RPMI8226 (cell line): ENCODE measurements around the gene CDIP1.
"Not testable (repeated sequence)": the region's sequence is repeated elsewhere in the genome, so short reads cannot be mapped to it uniquely, and the experiment has no call there.

ENCODE experiments used
- DNase-seq: peaks from one replicate; pipeline ENCODE4 v3.0.0-alpha.2; 2015

The CDIP1 gene

DNA sequence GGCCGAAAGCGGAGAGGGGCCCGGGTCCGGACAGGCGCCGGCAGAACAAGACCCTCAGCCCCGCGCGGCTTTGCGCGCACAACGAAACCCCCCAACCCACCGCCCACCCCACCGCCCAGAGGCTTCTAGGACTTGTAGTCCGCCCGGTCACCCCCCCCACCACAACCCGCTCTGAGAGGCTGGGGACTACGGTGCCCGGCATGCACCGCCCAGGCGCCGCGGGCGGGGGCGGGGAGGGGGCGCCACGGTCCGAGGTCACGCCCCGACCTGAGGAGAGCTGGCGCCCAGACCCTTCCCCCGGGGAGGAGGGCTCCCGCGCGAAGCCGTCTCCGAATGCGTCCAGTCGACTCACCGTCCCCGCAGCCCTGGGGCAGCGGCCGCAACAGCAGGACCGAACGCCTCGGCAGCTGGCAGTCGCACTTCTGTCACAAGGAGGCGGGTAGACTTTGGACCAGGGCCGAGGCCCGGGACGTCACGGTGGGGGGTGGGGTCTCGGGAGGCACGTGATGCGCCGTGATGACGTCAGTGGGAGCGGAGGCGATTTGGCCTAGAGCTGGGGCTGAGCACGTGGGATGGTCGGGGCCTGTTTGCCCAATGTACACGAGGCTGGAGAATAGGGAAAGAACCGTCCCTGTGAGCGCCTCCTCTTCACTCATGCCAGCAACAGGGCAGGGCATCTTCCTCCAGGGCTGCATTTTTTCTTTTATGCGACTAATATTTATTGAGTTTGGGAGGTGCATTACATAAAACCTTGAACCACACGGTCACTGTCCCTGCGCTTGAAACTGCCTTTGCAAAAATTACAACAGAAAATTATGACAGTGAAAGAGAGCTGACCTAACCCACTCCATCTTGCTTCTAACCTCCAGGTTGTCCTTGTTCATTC is at the start of gene CDIP1:
TSS of gene CDIP1 (minus strand) at position 424 of the 886 bp plus-strand sequence. CDS start 24,643 bp downstream, outside the sequence.
- peak; percentile 99 for DNase-seq

DNA sequence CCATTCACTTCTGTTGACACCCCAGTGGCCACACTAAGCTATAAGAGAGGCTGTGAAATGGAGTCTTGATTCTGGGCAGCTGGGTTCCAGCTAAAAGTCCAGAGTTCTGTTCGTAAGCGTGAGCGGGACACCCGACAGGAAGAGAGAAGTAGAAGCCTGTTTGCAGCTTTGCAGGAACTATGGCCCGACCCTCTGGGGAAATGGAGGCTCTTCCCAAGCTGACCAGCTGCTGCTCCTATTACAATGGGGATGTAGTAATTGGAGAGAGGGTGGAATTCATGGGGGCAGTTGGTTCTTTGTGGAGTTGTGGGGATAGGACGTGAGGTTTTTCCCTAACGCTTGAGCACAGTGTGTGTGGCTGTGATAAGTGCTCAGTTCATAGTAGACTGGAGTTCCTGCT is 47.7 kb upstream of the CDIP1 start:
- DNase-seq: no peak

DNA sequence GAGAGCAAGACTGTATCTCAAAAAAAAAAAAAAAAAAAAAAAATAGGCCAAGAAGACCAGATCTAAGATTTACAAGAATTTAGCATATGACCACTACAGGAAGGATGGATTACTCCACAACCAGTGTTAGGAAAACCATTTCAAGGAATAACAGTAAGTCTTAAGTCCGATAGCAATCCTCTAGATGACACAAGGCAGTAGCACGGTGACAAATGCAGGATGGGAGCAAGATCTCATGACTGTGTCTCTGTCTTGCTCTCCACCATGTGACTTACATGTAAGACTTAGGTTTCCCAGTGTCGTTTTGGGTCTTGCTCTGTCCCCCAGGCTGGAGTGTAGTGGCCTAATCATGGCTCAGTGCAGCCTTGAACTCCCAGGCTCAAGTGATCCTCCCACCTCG is 45.3 kb upstream of the CDIP1 start:
- no peak for DNase-seq

DNA sequence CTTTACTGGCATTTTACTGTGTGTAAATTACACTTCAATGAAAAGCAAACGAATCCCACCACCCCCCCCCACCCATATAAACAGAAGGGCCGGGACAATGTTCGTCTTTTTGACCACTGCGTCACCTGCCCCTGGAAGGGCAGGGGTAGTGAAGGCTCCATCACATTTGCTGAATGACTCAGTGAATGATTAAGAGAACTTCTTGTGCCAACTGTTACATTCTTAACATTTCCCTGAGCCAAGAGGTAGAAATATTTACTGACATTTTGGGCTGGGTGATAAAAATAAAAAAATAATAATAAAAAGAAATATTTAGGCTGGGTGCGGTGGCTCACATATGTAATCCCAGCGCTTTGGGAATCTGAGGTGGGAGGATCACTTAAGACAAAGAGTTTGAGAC is 41.7 kb upstream of the CDIP1 start:
- no peak for DNase-seq

DNA sequence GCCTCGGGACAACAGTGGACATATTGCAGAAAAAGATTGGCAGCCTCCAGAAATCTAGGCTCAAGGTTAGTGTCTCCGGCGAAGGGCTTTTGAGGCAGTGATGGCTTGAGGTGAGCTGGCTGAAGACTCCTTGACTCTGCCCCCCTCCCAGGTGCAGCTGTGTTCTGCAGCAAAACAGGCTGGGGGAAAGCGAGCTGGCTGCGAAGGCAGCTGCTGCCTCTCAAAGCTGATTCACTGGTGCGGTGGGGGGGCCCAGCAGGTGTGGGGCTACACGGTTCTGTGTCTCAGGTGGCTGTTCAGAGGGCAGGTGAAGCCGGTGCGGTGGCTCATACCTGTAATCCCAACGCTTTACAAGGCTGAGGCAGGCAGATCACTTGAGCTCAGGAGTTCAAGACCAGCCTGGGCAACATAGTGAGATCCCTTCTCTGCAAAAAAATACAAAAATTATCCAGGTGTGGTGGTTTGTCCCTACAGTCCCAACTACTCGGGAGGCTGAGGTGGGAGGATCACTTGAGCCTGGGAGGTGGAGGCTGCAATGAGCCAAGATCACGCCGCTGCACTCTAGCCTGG is 40.5 kb upstream of the CDIP1 start:
- peak; percentile 91 for DNase-seq

DNA sequence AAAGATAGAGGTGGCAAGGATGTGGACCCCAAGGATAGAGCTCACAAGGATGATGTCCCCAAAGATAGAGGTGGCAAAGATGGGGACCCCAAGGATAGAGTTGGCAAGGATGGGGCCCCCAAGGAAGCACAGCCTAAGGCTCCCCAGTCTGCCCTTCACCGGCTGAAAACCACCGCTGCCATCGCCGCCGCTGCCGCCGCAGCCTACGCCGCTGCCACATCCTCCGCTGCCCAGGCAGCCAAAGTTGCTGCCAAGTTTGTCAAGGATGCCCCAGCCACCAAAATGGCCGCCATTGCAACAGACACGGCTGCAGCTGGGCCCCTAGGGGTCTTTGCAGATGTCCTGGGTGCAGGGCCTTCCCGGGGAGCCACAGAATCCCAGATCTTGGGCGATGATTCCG is 37.4 kb upstream of the CDIP1 start:
- no peak for DNase-seq

DNA sequence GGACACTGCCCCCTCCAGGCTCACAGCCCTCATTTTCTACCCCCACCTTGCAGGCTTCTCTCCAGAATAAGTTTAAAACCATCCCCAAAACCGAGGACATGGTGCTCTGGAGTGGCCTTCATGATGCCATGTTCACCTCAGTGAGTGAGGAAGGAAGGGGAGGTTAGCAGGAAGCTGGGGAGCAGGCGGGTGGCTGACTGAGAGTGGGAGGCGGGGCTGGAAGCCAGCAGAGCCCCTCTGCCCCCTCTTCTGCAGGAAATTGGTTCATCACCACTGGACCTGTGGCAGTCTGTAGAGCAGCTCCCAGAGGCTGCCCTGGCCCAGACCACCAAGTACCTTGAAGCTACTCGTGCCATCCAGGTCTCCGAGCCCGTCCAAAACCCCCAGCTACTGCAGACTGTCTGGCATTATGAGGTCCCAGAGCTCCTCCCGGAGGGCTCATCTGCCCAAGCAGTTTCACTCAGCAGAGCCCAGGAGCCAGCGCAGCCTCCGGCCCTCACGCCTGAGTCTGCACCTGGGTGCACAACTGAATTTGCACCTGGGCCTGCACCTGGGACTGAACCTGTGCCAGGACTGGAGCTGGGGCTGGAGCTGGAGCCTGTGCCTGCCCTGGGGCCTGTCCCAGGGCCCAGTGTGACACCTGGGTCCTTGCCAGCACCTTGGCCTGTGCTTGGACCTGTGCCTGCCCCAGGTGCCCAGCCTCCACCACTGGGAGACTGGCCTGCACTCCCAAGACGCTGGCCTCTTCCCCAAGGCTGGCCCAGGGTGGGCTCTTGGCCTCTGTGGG is 36.5 kb upstream of the CDIP1 start:
- DNase-seq: peak; percentile 99

DNA sequence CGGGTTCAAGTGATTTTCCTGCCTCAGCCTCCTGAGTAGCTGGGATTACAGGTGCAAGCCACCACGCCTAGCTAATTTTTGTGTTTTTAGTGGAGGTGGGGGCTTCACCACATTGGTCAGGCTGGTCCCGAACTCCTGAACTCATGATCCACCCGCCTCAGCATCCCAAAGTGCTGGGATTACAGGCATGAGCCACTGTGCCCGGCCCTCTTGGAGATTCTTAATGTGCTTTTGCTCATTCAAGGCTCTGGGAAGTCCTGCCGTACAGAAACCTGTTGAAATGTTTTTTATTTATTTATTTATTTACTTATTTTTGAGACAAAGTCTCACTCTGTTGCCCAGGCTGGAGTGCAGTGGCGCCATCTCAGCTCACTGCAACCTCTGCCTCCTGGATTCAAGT is 35.4 kb upstream of the CDIP1 start:
- not testable (repeated sequence) for DNase-seq

DNA sequence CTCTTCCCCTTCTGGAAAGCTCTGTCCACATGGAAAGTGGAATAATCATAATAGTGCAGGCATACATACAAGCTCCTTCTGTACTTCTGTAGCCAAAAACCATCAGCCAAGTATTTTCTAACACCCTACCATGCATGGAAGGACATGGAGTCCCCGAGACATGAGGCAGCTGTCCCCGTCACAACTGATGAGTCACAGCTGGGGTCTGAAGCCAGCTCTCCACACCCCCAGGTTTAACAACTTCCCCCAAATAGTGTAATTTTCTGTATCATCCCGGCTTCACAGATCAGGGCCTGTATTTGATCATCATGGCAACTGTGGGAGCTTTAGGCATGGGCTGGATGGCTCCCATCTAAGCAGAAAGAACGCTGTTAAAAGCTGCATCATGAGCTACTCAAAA is 34.1 kb upstream of the CDIP1 start:
- DNase-seq: no peak

DNA sequence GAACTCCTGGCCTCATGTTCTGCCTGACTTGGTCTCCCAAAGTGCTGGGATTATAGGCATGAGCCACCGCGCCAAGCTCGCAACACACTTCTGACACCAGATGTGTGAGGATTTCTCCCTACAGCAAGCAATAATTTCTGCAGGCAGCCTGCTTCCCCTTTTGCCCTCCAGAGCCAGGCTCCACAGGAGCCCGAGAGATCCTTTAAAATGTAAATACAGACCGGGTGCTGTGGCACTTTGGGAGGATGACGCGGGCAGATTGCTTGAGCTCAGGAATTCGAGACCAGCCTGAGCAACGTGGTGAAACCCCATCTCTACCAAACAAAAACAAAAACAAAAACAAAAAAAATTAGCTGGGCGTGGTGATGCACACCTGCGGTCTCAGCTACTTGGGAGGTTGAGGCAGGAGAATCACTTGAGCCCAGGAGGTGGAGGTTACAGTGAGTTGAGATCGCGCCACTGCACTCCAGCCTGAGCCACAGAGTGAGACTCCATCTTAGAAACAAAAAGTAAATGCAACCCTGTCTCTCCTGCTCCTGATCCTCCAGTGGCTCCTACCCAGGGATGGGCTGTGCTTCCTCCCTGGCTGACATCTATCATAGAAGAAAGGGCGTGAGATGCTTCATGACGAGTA is 32.2 kb upstream of the CDIP1 start:
- DNase-seq: no peak

DNA sequence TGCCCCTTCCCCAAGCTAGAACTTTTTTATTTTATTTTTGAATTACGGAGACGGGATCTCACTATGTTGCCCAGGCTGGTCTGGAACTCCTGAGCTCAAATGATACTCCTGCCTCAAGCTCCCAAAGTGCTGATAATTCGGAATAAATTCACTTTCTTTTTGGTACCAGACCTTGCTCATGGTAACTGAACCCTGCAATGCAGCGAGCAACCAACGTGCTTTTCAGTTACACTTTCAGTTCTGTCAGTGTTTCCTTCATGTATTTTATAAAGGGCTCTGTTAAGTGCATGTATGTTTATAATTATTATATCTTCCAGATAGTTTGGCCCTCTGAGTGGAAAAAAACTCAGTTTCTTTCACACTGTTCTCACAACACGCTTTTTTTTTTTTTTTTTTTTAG is 31.5 kb upstream of the CDIP1 start:
- DNase-seq: no peak

DNA sequence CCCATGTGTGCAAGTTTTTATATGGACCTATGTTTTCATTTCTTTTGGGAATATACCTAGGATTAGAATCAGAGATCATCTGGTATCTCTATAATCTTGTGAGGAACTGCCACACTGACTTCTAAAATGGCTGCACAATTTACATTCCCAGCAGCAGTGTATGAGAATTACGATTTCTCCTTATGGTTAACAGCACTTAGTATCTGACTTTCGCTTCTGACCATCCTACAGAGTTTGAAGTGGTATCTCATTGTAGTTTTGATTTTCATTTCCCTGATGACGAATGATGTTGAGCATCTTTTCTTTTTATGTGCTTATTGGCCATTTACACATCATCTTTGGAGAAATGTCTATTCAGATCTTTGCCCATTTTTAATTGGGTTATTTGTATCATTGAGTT is 27.6 kb upstream of the CDIP1 start:
- no peak for DNase-seq

DNA sequence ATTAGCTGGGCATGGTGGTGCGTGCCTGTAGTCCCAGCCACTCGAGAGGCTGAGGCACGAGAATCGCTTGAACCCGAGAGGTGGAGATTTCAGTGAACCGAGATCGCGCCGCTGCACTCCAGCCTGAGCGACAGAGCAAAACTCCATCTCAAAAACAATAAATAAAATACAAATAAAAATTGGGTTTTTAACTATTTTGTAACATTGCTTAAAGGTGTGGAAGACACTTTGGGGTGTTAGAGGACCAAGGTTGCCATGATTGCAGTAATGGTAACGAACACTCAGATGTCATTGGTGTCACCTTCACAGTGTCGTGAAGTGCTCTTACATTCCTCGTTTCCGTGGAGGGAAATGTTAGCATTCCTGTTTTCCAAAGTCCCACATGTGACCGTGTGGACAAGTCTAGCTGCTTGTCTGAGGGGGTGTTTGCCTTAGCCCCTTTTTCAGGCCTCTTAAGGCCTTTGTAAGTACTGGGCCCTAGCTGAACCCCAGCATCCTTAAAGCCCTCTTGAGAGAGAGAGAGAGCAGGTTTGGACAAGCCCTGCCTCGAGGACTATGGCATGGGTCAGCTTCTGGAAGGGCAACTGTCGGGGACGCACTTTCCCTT is 26.2 kb upstream of the CDIP1 start:
- no peak for DNase-seq

DNA sequence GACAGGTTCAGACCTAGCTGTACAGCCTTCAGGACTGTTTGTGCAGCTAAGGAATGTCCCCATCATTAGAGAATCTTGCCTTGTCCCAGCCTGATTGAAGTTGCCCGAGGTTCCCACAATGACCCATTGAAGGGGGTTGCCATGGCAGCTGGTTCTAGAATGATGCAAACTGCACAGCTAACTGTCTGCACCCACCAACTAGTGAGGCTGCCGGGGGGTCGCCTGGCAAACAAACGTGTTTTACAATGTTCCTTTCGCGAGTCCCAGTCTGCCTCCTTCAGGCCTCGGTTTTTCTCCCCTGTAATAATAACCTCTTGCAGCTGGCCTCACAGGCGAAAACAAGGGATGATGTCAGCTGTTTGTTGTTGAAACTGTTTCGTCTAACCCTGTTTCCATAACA is 23.0 kb upstream of the CDIP1 start:
- DNase-seq: no peak

DNA sequence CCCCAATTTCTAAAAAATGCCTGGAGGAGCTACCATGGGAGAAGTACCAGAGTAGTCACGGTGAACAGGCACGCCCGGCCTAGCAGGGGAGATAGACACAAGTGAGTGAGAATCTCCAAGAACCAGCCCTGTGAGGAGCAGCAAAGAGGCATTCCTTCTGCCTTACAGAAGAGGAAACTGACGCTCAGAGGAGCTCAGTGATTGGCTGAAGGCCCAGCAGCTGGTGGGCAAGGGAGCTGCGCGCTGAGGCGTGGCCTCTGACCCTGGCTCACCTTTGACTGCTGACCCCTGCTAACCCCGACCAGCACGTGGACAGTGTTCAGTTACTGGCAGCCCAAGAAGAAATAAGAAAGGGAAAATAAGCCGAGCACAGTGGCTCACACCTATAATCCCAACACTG is 19.4 kb upstream of the CDIP1 start:
- DNase-seq: no peak

DNA sequence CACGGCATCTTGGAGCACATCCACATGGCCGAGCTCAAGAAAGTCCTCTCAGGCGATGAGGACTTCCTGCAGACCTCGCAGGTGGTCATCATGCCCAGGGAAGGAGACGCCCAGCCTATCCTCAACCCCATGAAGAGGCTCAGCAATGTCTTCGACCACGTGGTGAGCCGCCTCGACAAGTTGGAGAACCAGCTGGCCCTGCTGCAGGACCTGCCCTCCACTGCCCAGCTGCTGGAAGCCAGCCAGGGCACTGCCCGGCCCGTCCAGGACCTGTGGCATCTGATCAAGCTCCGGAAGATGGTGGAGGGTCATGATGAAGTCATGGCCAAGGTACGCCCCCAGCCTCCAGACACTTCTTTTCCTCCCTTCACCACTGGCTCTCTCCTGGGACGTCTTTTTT is 18.0 kb upstream of the CDIP1 start:
- no peak for DNase-seq

DNA sequence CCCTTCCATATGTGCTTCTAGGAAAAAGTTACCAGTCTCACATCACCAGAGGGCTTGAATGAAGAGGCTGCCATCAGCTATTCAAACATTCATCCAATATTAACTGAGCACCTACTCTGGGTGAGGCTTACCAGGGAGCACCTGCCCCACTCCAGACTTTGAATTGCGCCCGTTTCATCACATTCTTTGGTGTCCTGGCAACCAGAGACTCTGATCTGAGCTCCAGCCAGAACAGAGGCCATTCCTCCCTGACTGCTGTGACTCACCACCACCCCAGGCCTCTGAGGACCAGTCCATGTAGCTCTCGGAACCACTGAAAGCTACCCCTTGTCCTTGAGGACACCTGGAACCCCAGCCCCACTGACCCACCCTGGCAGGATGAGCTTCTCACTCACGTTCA is 17.5 kb upstream of the CDIP1 start, which contains the start of gene C16orf96:
TSS of gene C16orf96 (plus strand) at position 229 of the 400 bp plus-strand sequence. CDS start at position 379, 150 bp downstream.
- DNase-seq: no peak

DNA sequence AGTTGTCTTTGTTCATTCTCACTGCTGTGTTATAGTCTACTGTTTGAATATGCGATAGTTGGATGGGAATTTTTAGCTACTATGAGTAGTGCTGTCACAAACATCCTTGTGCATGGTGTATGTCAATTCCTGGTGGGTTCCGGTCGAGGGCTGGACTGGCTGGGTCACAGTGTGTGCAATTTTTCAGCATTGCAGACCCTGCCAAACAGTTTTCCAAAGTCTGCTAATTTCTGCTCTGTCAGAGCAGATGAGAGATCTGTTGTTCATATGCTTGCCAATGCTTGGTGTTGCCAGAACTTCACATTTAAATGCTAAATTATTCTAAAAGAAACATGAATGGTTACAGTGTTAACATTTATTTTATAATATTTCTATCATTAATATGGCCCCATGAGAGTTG is 14.0 kb upstream of the CDIP1 start:
- DNase-seq: no peak

DNA sequence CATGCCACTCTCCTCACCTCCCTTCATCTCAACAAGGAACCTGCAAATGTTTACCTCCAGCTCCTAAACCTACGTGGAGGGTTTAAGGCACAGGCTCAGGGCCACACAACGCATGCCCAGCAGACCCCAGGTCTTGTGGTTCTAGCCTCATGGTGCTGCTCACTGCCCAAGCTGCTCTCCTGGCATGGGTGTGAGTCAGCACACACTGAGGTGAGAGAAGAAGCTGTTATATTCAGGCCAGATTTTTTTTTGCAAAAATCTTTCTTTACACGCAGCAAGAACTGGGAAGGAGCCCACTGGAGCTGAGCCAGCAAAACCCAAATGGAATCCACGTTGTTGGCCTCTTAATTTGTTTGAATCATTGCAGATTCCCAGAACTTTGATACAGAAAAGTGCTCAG is 12.0 kb upstream of the CDIP1 start:
- DNase-seq: no peak

DNA sequence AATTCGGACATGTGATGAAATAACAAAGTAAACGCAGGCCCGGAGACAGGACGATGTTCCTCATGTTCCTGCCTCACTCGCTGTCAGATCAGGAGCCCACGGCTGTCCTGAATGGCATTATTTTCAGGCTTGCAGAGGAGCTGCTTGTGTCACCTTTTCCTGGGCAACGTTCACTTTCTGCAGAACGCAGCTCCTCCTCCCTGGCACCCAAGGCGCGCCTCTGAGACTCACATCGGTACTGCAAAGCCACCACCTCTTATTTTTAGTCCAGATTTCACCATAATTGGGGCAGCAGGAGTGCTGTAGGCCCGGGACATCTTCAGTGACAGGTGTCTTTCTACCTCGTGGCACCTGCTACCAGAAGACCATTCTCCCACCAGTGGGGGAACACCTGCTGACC is 9.6 kb upstream of the CDIP1 start:
- peak; percentile 79 for DNase-seq

DNA sequence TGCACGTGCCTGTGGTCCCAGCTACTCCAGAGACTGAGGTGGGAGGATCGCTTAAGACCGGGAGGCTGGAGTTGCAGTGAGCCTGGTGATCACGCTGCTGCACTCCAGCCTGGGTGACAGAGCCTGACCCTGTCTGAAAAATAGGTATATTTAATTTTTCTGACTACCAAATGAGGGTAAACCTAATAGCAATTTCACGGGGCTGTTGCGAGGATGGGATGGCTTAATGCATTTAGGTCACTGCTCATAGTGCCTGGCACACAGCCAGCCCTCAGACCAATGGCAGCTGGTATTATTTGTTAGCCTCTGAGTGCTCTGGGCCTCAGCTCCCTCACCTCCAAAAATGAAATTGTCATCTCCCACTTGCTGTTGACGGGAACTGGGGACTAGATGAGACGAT is 5.9 kb upstream of the CDIP1 start:
- peak; percentile 42 for DNase-seq

DNA sequence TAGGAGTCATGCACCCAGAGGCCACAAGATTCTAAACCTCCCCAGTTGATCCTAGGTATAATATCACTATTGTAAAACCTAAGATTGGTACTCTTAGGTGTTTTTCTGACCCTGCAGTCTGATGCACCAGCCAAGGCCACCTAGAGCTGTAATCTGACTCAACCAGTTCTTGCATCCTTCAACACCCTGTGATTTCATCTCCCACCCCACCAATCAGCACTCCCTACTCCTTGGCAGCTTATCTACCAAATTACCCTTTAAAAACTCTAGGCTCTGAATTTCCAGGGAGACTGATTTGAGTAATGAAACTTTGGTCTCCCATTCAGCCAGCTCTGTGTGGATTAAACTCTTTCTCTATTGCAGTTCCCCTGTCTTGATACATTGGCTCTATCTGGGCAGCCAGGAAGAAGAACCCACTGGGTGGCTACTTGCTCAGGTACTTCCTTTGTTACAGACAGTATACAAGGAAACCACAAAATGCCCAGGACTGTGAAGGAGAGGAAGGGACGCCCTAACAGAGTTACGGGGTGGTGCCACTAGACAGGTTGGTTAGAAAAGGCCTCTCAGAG is 1.2 kb upstream of the CDIP1 start:
- no peak for DNase-seq
